ENCODE measurements around the gene NRF1.
"Not testable (repeated sequence)": the region's sequence is repeated elsewhere in the genome, so short reads cannot be mapped to it uniquely, and the experiment has no call there.

Gene NRF1

DNA sequence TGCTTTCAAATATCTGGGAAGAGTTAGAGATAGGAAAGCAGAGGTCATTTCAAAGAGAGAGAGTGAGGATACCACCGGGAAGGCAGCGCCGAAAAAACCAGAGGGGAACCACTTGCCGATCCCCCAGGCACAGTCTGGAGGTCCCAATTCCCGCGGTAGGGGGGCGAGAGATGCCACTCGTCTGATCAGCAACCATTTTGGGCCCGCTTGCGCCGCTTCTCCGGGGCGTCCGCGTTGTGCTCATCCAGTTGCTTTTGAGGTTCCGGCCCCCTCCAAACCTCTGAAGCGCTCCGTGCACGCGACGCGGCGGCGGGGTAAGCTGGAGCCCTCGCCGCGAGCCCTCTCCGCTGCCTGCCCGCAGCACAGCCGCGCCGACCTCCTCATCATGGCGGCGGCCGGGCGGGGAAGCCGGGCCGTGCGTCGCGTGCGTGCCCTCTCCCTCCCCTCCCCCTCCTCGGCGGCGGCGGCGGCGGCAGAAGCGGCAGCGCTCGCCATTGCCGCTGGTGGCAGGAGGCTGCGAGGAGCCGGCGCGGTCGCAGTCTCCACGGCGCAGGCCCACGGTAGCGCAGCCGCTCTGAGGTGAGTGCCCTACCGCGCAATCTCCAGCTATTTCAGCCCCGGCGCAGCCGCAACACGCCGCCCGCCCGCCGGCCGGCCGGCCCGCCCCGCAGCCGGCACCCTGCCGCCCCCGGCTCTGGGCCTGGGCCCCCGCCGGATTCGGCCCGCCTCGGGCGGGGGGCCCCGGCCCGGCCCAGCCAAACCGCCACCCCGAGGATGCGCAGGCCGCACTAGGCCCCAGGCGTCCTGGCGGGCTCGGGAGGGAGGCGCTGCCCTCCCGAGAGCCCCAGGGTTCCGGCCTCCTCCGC lies at the start of gene NRF1:
Gene NRF1, plus strand, starts transcription at position 475 of the 866 bp plus-strand sequence. CDS start 45,632 bp downstream, outside the sequence.
- peak; percentile 93 for DNase-seq (ENCODE audit: low spot score)

- not testable (repeated sequence) for DNase-seq (ENCODE audit: low spot score)
Observed at GRCh38 chr7:129566323-129566722, 45.2 kb upstream of the NRF1 start.

DNA sequence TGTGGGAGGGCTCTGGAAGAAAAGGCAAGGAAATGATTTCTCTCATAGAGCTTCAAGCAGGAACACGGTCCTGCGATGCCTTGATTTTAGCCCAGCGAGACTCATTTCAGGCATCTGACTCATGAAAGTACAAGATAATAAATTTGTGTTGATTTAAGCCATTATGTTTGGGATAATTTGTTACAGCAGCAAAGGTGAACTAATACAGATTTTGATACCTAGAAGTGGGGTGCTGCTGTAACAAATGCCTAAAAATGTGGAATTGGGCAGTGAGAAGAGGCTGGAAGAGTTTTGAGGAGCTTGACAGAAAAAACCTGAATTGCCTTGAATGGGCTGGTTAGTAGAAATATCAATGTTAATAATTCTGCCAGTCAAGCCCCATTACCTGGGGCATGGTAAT lies 44.1 kb upstream of the NRF1 start:
- DNase-seq (ENCODE audit: low spot score), result no peak

DNA sequence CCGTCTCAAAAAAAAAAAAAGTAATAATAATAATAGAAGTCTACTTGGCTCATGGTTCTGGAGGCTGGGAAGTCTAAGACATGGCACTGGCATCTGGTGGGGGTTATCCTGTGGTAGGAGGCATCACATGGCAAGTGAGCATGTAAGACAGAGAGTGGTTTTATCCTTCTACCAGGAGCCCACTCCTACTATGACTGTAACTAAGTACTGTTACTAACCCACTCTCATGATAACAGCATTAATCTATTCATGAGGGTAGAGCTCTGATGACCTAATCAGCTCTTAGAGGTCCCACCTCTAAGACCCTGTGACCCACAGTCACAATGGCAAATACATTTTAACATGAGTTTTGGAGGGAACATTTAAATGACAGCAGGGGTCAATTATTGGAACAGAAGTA lies 43.3 kb upstream of the NRF1 start:
- DNase-seq (ENCODE audit: low spot score), result no peak

DNA sequence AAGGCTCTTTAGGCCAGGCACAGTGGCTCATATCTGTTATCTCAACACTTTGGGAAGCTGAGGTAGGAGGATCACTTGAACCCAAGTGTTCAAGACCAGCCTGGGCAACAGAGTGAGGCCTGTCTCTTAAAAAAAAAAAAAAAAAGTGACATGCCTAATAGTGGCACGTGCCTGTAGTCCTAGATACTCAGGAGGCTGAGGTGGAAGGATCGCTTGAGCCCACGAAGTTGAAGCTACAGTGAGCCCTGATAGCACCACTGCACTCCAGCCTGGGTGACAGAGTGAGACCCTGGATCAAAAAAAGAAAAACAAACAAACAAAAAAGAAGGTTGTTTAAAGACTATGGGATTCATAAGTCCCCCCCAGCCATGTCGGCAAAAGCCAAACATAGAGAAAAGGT lies 42.2 kb upstream of the NRF1 start:
- no peak for DNase-seq (ENCODE audit: low spot score)

DNA sequence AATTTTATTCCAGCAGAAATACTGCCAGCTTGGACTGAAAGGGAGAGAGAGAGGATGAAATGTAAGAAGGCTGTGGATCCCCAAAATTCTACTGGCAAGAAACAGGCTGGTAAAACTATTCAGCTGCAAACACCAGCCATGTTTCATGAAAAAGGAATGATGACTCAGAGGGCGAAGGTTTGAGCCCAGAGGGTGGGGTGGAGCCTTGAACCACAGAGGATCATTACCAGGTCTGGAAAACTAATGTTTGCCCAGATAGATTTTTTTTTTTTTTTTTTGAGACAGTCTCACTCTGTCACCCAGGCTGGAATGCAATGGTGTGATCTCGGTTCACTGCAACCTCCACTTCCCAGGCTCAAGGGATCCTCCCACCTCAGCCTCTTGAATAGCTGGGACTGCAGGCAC lies 41.7 kb upstream of the NRF1 start:
- no peak for DNase-seq (ENCODE audit: low spot score)

GRCh38 chr7:129571201-129571600 lies 40.3 kb upstream of the NRF1 start:
- no peak for DNase-seq (ENCODE audit: low spot score)

- DNase-seq (ENCODE audit: low spot score), result no peak
Observed at GRCh38 chr7:129572205-129572604, 39.3 kb upstream of the NRF1 start.

DNA sequence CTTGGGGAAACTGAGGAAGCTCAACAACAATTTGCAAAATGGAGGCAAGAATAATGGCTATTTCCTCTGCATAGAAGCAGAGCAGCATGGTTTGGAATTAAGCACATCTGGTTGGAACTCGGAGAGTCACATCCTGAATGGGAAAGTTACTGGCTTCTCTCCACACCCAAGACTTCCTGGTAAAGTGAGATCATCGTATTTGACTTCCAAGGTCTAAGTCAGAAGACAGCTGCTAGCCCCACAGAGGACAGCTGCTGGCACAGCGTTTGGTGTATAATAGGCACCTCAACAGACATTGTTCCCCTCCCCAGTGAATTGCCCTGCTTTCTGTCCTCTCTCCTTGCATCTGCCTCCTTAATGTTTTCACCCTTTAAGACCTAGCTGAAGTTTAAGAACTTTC lies 37.0 kb upstream of the NRF1 start:
- DNase-seq (ENCODE audit: low spot score), result no peak

DNA sequence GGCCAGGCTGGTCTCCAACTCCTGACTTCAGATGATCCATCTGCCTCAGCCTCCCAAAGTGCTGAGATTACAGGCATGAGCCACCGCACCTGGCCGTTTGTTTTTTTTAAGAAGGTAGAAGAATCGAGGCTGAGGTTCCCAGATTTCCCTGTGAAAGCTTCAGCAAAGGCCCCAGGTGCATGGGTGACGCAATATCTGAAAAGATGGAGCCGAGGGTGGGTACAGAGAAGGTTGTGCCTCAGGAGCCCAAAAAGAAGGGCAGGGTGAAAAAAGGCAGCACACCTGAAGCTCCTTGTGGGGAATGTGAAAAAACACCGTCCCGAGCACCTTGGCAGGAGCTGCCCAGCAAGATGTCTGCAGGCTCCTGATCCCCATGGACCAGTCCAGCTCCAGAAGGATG lies 35.8 kb upstream of the NRF1 start:
- DNase-seq (ENCODE audit: low spot score), result no peak

DNA sequence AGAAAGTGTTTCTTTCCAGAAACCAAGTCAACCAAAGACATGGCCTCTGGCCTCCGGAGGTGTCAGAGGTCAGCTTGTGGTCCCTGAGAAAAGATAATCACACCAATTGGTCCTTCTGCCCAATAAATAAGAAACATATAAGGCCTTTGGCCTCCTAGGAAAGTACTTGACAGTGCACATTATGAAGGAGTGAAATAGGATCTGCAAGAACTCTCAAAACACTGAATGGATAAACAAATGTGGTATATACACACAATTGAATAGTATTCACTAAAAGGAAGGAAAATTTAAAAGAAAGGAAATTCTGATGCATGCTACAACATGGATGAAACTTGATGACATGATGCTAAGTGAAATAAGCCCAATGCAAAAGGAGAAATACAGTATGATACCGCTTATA lies 35.4 kb upstream of the NRF1 start:
- no peak for DNase-seq (ENCODE audit: low spot score)

DNA sequence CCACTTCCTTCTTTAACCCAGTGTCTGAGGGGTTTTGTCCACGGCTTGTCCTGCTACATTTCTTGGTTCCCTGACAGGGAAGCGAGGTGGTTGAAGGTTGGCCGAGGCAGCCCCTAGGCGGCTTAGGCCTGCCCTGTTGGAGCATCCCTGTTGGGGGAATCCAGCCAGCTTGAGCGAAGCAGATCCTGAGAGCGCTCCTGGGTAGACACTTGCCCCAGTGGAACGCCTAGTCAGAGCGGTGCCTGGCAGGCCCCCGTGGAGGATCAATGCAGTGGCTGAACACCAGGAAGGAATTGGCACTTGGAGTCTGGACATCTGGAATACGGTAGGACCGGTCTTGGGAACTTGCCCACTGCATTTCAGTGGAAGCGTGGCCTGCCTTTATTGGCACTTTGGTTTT lies 32.7 kb upstream of the NRF1 start:
- DNase-seq (ENCODE audit: low spot score), result no peak

GRCh38 chr7:129586179-129586578 lies 25.3 kb upstream of the NRF1 start:
- DNase-seq (ENCODE audit: low spot score), result not testable (repeated sequence)

- DNase-seq (ENCODE audit: low spot score), result no peak
Observed at GRCh38 chr7:129588268-129588667, 23.3 kb upstream of the NRF1 start.

DNA sequence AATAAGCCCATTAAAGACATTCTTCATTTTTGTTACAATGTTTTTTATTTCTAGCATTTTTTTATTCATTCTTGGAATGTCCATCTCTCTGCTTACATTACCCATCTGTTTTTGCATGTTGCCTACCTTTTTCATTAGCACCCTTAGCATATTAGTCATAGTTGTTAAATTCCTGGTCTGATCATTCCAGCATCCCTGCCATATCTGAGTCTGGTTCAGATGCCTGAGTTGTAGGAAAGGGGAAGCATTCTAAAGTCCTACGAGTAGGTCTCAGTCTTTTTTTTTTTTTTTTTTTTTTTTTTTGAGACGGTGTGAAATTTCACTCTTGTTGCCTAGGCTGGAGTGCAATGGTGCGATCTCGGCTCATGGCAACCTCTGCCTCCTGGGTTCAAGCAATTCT lies 19.7 kb upstream of the NRF1 start:
- DNase-seq (ENCODE audit: low spot score), result no peak

DNA sequence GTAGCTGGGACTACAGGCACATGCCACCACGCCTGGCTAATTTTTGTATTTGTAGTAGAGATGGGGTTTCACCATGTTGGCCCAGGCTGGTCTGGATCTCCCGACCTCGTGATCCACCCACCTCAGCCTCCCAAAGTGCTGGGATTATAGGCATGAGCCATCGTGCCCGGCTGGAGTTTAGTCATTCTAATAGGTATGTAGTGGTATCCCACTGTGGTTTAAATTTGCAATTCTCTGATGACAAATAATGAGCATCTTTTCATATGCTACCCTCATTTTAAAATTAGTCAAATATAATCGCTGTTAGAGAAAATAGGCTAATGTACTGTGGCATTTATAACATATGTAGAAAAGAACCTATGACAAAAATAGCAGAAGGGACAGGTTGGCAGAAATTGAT lies 15.1 kb upstream of the NRF1 start:
- DNase-seq (ENCODE audit: low spot score), result not testable (repeated sequence)

DNA sequence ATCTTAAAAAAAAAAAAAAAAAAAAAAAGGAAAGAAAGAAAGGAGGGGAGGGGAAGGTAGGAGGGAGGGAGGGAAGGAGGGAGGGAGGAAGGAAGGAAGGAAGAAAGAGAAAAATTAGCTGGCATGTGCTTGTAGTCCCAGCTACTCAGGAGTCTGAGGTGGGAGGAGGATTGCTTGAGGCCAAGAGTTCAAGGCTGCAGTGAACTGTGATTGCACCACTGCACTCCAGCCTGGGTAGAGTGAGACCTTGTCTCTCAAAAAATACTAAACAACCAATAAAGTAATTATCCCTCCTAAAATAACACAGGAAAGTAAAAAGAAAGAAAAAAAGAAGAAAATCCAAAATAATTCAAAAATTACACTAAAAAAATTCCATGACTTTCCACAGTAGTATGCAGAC lies 13.8 kb upstream of the NRF1 start:
- DNase-seq (ENCODE audit: low spot score), result no peak

- DNase-seq (ENCODE audit: low spot score), result no peak
Observed at GRCh38 chr7:129599174-129599573, 12.3 kb upstream of the NRF1 start.

- DNase-seq (ENCODE audit: low spot score), result not testable (repeated sequence)
Observed at GRCh38 chr7:129603594-129603993, 7.9 kb upstream of the NRF1 start.

DNA sequence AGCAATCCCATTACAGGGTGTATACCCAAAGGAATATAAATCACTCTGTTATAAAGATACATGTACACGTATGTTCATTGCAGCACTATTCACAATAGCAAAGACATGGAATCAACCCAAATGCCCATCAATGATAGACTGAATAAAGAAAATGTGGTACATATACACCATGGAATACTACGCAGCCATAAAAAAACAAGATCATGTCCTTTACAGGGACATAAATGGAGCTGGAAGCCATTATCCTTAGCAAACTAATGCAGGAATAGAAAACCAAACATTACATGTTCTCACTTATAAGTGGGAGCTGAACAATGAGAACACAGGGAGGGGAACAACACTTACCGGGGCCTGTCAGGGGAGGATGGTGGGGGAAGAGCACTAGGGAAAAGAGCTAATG lies 7.5 kb upstream of the NRF1 start:
- not testable (repeated sequence) for DNase-seq (ENCODE audit: low spot score)

DNA sequence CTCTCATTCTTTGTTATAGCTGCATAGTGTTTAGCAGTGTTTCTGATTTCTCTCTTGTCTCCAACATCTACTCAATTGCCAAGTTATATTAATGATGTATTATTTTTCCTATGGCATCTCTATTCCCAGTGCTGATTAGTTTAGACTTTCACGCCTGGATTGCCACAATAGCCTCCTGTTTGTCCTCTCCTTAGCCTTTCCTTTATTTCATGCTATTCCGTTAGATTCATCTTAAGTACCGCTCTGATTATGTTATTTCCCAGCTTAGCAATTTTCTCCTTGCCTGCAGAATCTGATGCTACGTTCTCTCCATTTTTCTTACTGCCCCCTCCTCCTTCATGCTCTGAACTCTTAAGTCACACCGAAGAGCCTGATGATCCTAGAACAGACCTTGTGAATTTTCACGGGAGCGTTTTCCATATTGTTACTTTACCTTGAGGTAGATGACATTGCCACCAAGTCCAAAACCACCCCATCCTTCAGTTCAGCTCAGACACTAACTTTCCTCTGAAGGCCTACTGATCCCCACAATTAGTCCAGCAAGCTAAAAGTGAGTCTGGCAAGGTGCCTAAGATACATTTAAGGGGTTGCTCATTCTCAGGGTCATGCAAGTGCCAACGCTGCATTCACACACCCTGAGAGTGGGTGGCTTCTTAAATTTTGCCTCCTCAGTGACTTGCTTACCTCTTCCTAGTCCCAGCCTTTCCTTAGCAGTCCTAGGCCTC lies 6.6 kb upstream of the NRF1 start:
- DNase-seq (ENCODE audit: low spot score), result no peak

GRCh38 chr7:129605960-129606614 lies 5.4 kb upstream of the NRF1 start:
- no peak for DNase-seq (ENCODE audit: low spot score)

- DNase-seq (ENCODE audit: low spot score), result no peak
Observed at GRCh38 chr7:129606803-129607202, 4.7 kb upstream of the NRF1 start.
